Measurements from ENCODE around the gene CCDC57.

- TF ChIP-seq GATA2 (IDR thresholded peaks at IDR 0.05; ENCODE audit: low read depth, low read length) (no peak), GATA3 (IDR thresholded peaks at IDR 0.05; ENCODE audit: low read depth, low read length) (no peak)
Observed at GRCh38 chr17:82253179-82253544, 40.5 kb upstream of the CCDC57 start.
